Activated CD4-positive, alpha-beta memory T cell treated with anti-CD3 and anti-CD28 coated beads, Interleukin-2, amount 10 ng/mL, durations not matched to agents 7 days and 5 days (primary cell): Measurements from ENCODE around the gene ZSWIM5. TPM values are rescaled to one million over a fixed set of nuclear protein-coding genes. Genes with fewer than 3 reads are reported as not detected.
"Not testable (repeated sequence)": the region's sequence is repeated elsewhere in the genome, so short reads cannot be mapped to it uniquely, and the experiment has no call there.

Source experiments
- CTCF ChIA-PET: fragments of 350-600 bp; sonication (Branson Sonifier 250); formaldehyde crosslinking; loops from one replicate; lab custom pipeline; 2021; ENCODE audit warnings: antibody characterized with exemption, inconsistent platforms; lab: Charles Lee
- POLR2A ChIA-PET: fragments of 350-600 bp; sonication (Branson Sonifier 250); formaldehyde crosslinking; loops from one replicate; lab custom pipeline; 2021; ENCODE audit warnings: antibody characterized with exemption; lab: Charles Lee
- DNase-seq: peaks from one replicate; pipeline ENCODE4 v3.0.0-alpha.2; 2020
- H3K27ac Mint-ChIP-seq: one replicate; pipeline ENCODE4 v1.8.0; 2021; ENCODE audit warnings: mild to moderate bottlenecking, mixed read lengths
- H3K27me3 Mint-ChIP-seq: one replicate; pipeline ENCODE4 v1.8.0; 2021; ENCODE audit warnings: mixed read lengths
- H3K36me3 Mint-ChIP-seq: one replicate; pipeline ENCODE4 v1.8.0; 2021; ENCODE audit warnings: low read depth, mixed read lengths
- H3K4me1 Mint-ChIP-seq: one replicate; pipeline ENCODE4 v1.8.0; 2021; ENCODE audit warnings: mixed read lengths
- H3K4me3 Mint-ChIP-seq: one replicate; pipeline ENCODE4 v1.8.0; 2021; ENCODE audit warnings: mild to moderate bottlenecking, mixed read lengths
- H3K9me3 Mint-ChIP-seq: one replicate; pipeline ENCODE4 v1.8.0; 2021; ENCODE audit warnings: mixed read lengths
- total RNA-seq, 2 experiments: library from RNA; stranded (reverse); gene quantifications; one replicate each; pipeline ENCODE4 v1.2.3, GENCODE V29; 2021

ZSWIM5 gene
- total RNA-seq, 2 experiments from 2014 or later: 0.30 to 0.38 TPM

- H3K9me3 Mint-ChIP-seq: no peaks in the 10 kb centered on the region
- no peak overlapping the region for H3K27ac Mint-ChIP-seq
- peaks cover 4% of the 10 kb centered on the region for H3K4me1 Mint-ChIP-seq
- POLR2A ChIA-PET: no interaction called here
- CTCF ChIA-PET: interaction anchor here (0.6 kb wide), 1 partner anchor 308 kb away, joined by 3 read pairs; no protein-coding TSS in a partner anchor
- no peak overlapping the region for H3K4me3 Mint-ChIP-seq
- peaks cover 2% of the 10 kb centered on the region for H3K27me3 Mint-ChIP-seq
- no peaks in the 10 kb centered on the region for H3K36me3 Mint-ChIP-seq
- no peak for DNase-seq
These were observed 210.8 kb downstream of the ZSWIM5 start for GRCh38 chr1:44995467-44996238.

GRCh38 chr1:44994309-44994898 is 212.0 kb downstream of the ZSWIM5 start:
- Mint-ChIP-seq H3K4me3 (no peak overlapping the region), H3K9me3 (no peaks in the 10 kb centered on the region), H3K36me3 (no peaks in the 10 kb centered on the region), H3K4me1 (no peaks in the 10 kb centered on the region), H3K27me3 (peaks cover 4% of the 10 kb centered on the region), H3K27ac (no peak overlapping the region)
- CTCF ChIA-PET: no interaction called here
- no peak for DNase-seq
- POLR2A ChIA-PET: no interaction called here

GRCh38 chr1:44988531-44989156 is 217.8 kb downstream of the ZSWIM5 start:
- Mint-ChIP-seq H3K27ac (no peak overlapping the region), H3K27me3 (peaks cover 2% of the 10 kb centered on the region), H3K4me1 (peaks cover 22% of the 10 kb centered on the region), H3K4me3 (no peak overlapping the region), H3K36me3 (no peaks in the 10 kb centered on the region), H3K9me3 (no peaks in the 10 kb centered on the region)
- POLR2A ChIA-PET: interaction anchor here (1.0 to 1.7 kb wide), 2 partner anchors 11 to 267 kb away, joined by 4 read pairs; no protein-coding TSS in a partner anchor
- CTCF ChIA-PET: interaction anchor here (1.0 to 1.4 kb wide), 3 partner anchors 9 to 195 kb away, joined by 3 to 5 read pairs (median 5); partner anchors contain the start of genes HECTD3 and UROD
- DNase-seq: no peak

GRCh38 chr1:44985747-44986359 is 220.6 kb downstream of the ZSWIM5 start:
- ChIA-PET POLR2A (interaction anchor here (0.7 to 3.2 kb wide), 24 partner anchors 12 to 700 kb away, joined by 3 to 53 read pairs (median 4); partner anchors contain the start of genes BTBD19, DYNLT4, GPBP1L1 and HECTD3), CTCF (interaction anchor here (0.7 to 2.9 kb wide), 7 partner anchors 14 to 317 kb away, joined by 3 to 24 read pairs (median 4); partner anchors contain the start of genes HECTD3, RPS8 and UROD)
- Mint-ChIP-seq H3K27ac (peak overlapping the region; percentile 86), H3K9me3 (no peaks in the 10 kb centered on the region), H3K4me3 (peak overlapping the region; percentile 90), H3K27me3 (peaks cover 2% of the 10 kb centered on the region), H3K36me3 (peaks cover 4% of the 10 kb centered on the region), H3K4me1 (peaks cover 28% of the 10 kb centered on the region)
- DNase-seq: no peak

GRCh38 chr1:44977372-44977771 is 229.0 kb downstream of the ZSWIM5 start:
- DNase-seq, POLR2A ChIA-PET, CTCF ChIA-PET, H3K9me3 Mint-ChIP-seq, H3K27me3 Mint-ChIP-seq, H3K4me3 Mint-ChIP-seq, H3K4me1 Mint-ChIP-seq, H3K27ac Mint-ChIP-seq: not testable (repeated sequence)
- peaks cover 46% of the 10 kb centered on the region for H3K36me3 Mint-ChIP-seq

- H3K4me1 Mint-ChIP-seq: peaks cover 7% of the 10 kb centered on the region
- ChIA-PET POLR2A (no interaction called here), CTCF (no interaction called here)
- no peak for DNase-seq
- H3K9me3 Mint-ChIP-seq: peaks cover 3% of the 10 kb centered on the region
- H3K36me3 Mint-ChIP-seq: peaks cover 46% of the 10 kb centered on the region
- H3K27me3 Mint-ChIP-seq: no peaks in the 10 kb centered on the region
- H3K4me3 Mint-ChIP-seq: no peak overlapping the region
- no peak overlapping the region for H3K27ac Mint-ChIP-seq
These were observed 230.2 kb downstream of the ZSWIM5 start for GRCh38 chr1:44976252-44976651.

- Mint-ChIP-seq H3K9me3 (peaks cover 3% of the 10 kb centered on the region), H3K36me3 (peaks cover 47% of the 10 kb centered on the region), H3K4me3 (no peak overlapping the region), H3K27me3 (no peaks in the 10 kb centered on the region), H3K27ac (no peak overlapping the region), H3K4me1 (peaks cover 4% of the 10 kb centered on the region)
- POLR2A ChIA-PET: no interaction called here
- DNase-seq: no peak
- CTCF ChIA-PET: no interaction called here
These were observed 232.8 kb downstream of the ZSWIM5 start for GRCh38 chr1:44973645-44974044.

- no peak for DNase-seq
- peaks cover 17% of the 10 kb centered on the region for H3K36me3 Mint-ChIP-seq
- ChIA-PET CTCF (no interaction called here), POLR2A (no interaction called here)
- no peaks in the 10 kb centered on the region for H3K9me3 Mint-ChIP-seq
- H3K4me3 Mint-ChIP-seq: no peak overlapping the region
- peaks cover 4% of the 10 kb centered on the region for H3K4me1 Mint-ChIP-seq
- no peak overlapping the region for H3K27ac Mint-ChIP-seq
- no peaks in the 10 kb centered on the region for H3K27me3 Mint-ChIP-seq
These were observed 236.1 kb downstream of the ZSWIM5 start for GRCh38 chr1:44970317-44970716.

Other genes starting within 250 kb of the ZSWIM5 start
- 10 to 100 TPM; 18.2 to 18.5 TPM for gene EIF2B3, start 220.0 kb downstream of the ZSWIM5 start, total RNA-seq
- 10 to 100 TPM; 40.3 to 43.5 TPM for gene HECTD3, start 195.3 kb downstream of the ZSWIM5 start, total RNA-seq
- 10 to 100 TPM; 67.1 to 74.9 TPM for gene UROD, start 194.4 kb downstream of the ZSWIM5 start, total RNA-seq
- gene HPDL, start 120.3 kb upstream of the ZSWIM5 start, total RNA-seq: 1 to 10 TPM; 5.5 to 5.6 TPM
- 10 to 100 TPM; 16.6 to 18.3 TPM for gene TOE1, start 133.6 kb upstream of the ZSWIM5 start, total RNA-seq
- 10 to 100 TPM; 37.2 to 39.2 TPM for gene MUTYH, start 133.8 kb upstream of the ZSWIM5 start, total RNA-seq